Upper lobe of left lung (tissue), 6 donors: ENCODE results near the gene C3orf18. TPM values are rescaled to one million over a fixed set of nuclear protein-coding genes. Genes with fewer than 3 reads are reported as not detected.

Source experiments
- ATAC-seq, 2 donors: fragments of 200-7000 bp; cut with Tn5 transposase; one replicate each; pipeline ENCODE4 v1.9.1; 2022; ENCODE audit warnings: mild to moderate bottlenecking in 2 of 2, moderate library complexity in 2 of 2; ENCODE audit not compliant: low FRiP score in 2 of 2
- DNase-seq, 2 donors: peaks; one replicate each; pipeline ENCODE4 v3.0.0-alpha.2; 2019 to 2020
- H3K27ac ChIP-seq, 4 donors: fragments of 200-600 bp; sonication (generic); one replicate each; pipeline ENCODE4 v1.5.1; 2016 to 2019
- H3K27me3 ChIP-seq, 4 donors: fragments of 200-600 bp; sonication (generic); one replicate each; pipeline ENCODE4 v1.5.1; 2017 to 2019
- H3K36me3 ChIP-seq, 4 donors: fragments of 200-600 bp; sonication (generic); one replicate each; pipeline ENCODE4 v1.5.1; 2016 to 2019
- H3K4me1 ChIP-seq, 4 donors: fragments of 200-600 bp; sonication (generic); one replicate each; pipeline ENCODE4 v1.5.1; 2018 to 2019
- H3K4me3 ChIP-seq, 4 donors: fragments of 200-600 bp; sonication (generic); one replicate each; pipeline ENCODE4 v1.5.1; 2017 to 2019; ENCODE audit warnings: mild to moderate bottlenecking in 2 of 4, moderate library complexity in 1 of 4
- H3K9me3 ChIP-seq, 4 donors: fragments of 200-600 bp; sonication (generic); one replicate each; pipeline ENCODE4 v1.5.1; 2018 to 2019
- CTCF ChIP-seq, 6 experiments: fragments of 450-650 bp in 4 of 6; fragments of 200-600 bp in 2 of 6; sonication (generic) in 2 of 6; IDR thresholded peaks; one replicate each; pipeline ENCODE4 v1.5.1; 2016 to 2019; ENCODE audit warnings: antibody characterized with exemption in 6 of 6
- EP300 ChIP-seq, 4 donors: sonication (generic); formaldehyde crosslinking; IDR thresholded peaks; one replicate each; pipeline ENCODE4 v1.5.1; 2017; ENCODE audit warnings: antibody characterized with exemption in 4 of 4, control low read depth in 2 of 4
- POLR2A ChIP-seq, 4 donors: fragments of 450-650 bp; IDR thresholded peaks; one replicate each; pipeline ENCODE4 v1.5.1; 2016 to 2017; ENCODE audit warnings: antibody characterized with exemption in 4 of 4, mild to moderate bottlenecking in 2 of 4
- POLR2AphosphoS5 ChIP-seq, 2 donors: sonication (generic); formaldehyde crosslinking; IDR thresholded peaks; one replicate each; pipeline ENCODE4 v1.5.1; 2017; ENCODE audit warnings: antibody characterized with exemption in 2 of 2
- WGBS, 2 donors: methylation state at CpG; one replicate each; pipeline ENCODE4 v1.1.5; 2017 to 2018; 5-methylcytosine and 5-hydroxymethylcytosine counted together
- total RNA-seq, 6 donors: library from RNA; depleted of rRNA in 4 of 6; stranded (reverse); fragments of >200 nt in 4 of 6; gene quantifications; one replicate each; pipeline versions ENCODE4 v1.1.0 to v1.2.1, GENCODE V29; 2016 to 2021
- donor health status: DM: no; HTN: no; CAD: no; lungs with moderate emphysema.
- donor health status: DM: no; HTN: yes; CAD: no; lungs with severe emphysema.

C3orf18 gene
- total RNA-seq, 6 donors from 2014 or later = 4.7 to 7.5 (median 5.7) TPM

DNA sequence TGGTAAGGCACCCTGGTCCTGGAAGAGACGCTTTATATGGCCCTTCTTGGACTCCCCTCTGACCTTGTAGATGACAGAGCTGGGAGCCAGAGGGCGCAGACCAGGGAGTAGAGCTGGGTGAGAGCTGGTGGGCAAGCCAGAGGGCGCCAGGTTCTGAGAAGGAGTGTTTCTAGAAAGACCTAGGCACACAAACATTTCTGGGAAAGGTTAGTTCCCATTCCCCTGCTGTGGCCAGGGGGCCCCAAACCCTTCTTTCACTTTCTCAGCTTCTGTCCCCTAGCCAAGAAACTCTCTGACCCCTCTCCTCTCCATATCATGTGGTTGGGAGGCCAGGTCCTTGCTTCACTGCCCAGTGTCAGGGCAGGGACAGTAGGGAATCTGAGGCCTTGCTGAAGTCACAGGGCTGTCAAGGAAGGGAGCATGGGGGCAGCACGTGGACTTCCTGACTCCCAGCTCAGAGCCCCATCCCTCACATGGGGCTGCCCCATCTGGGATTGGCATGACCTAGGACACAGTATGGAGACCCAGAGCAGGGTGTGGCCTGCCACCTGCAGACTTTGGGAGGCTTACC lies 5.3 kb upstream of the C3orf18 start:
- Histone ChIP-seq H3K4me3 (no peak overlapping the region), H3K36me3 (peaks cover 0 to 31% (median 10%) of the 10 kb centered on the region in 4 donors), H3K4me1 (peaks cover 29 to 56% (median 52%) of the 10 kb centered on the region in 4 donors), H3K27ac (peak overlapping the region in 3 of 4 donors; percentile 63 to 79 (median 71)), H3K27me3 (no peaks in the 10 kb centered on the region), H3K9me3 (no peaks in the 10 kb centered on the region)
- ATAC-seq = no peak
- TF ChIP-seq POLR2A (IDR thresholded peaks at IDR 0.05) (no peak), EP300 (IDR thresholded peaks at IDR 0.05) (no peak), POLR2AphosphoS5 (IDR thresholded peaks at IDR 0.05) (no peak), CTCF (IDR thresholded peaks at IDR 0.05) (no peak)
- WGBS, 2 donors = 83 to 96% methylated on average over 3 to 4 of the region's 4 CpGs
- DNase-seq = no peak

GRCh38 chr3:50572158-50572557 lies 4.6 kb upstream of the C3orf18 start:
- DNase-seq (peak in 1 of 2 donors; percentile 84), ATAC-seq (peak; percentile 52 to 73)
- no peaks in the 10 kb centered on the region for H3K9me3 ChIP-seq
- TF ChIP-seq POLR2A (IDR thresholded peaks at IDR 0.05) = no peak
- TF ChIP-seq CTCF (IDR thresholded peaks at IDR 0.05) = peak; percentile 89 to 97 (median 94)
- TF ChIP-seq EP300 (IDR thresholded peaks at IDR 0.05) = no peak
- peak in 1 of 2 donors; percentile 15 for TF ChIP-seq POLR2AphosphoS5 (IDR thresholded peaks at IDR 0.05)
- 0 to 29% methylated on average over 1 of the region's 1 CpG for WGBS, 2 donors
- peaks cover 33 to 61% (median 56%) of the 10 kb centered on the region in 4 donors for H3K4me1 ChIP-seq
- H3K36me3 ChIP-seq = peaks cover 0 to 23% (median 6%) of the 10 kb centered on the region in 4 donors
- H3K4me3 ChIP-seq = no peak overlapping the region
- H3K27me3 ChIP-seq = no peaks in the 10 kb centered on the region
- peak overlapping the region in 3 of 4 donors; percentile 63 to 79 (median 71) for H3K27ac ChIP-seq

- peaks cover 39 to 67% (median 63%) of the 10 kb centered on the region in 4 donors for H3K4me1 ChIP-seq
- no peak for ATAC-seq
Observed at GRCh38 chr3:50571486-50571885, 3.9 kb upstream of the C3orf18 start.

GRCh38 chr3:50570508-50571279 lies 3.1 kb upstream of the C3orf18 start:
- ATAC-seq (no peak), DNase-seq (no peak)
- Histone ChIP-seq H3K36me3 (peaks cover 0 to 14% (median 0%) of the 10 kb centered on the region in 4 donors), H3K4me1 (peaks cover 39 to 68% (median 63%) of the 10 kb centered on the region in 4 donors), H3K4me3 (peak overlapping the region in 1 of 4 donors; percentile 78), H3K9me3 (no peaks in the 10 kb centered on the region), H3K27ac (peak overlapping the region in 2 of 4 donors; percentile 81 to 88), H3K27me3 (no peaks in the 10 kb centered on the region)
- TF ChIP-seq EP300 (IDR thresholded peaks at IDR 0.05) = no peak
- WGBS, 2 donors = 87 to 89% methylated on average over 4 to 5 of the region's 5 CpGs

More at GRCh38 chr3:50571486-50571885, 3.9 kb upstream of the C3orf18 start:
- Histone ChIP-seq H3K4me3 (no peak overlapping the region), H3K36me3 (peaks cover 0 to 18% (median under 1%) of the 10 kb centered on the region in 4 donors), H3K9me3 (no peaks in the 10 kb centered on the region), H3K27ac (peak overlapping the region in 2 of 4 donors; percentile 71 to 79), H3K27me3 (no peaks in the 10 kb centered on the region)
- TF ChIP-seq POLR2A (IDR thresholded peaks at IDR 0.05) (no peak), POLR2AphosphoS5 (IDR thresholded peaks at IDR 0.05) (no peak), EP300 (IDR thresholded peaks at IDR 0.05) (no peak), CTCF (IDR thresholded peaks at IDR 0.05) (no peak)
- no peak for DNase-seq
- 78% methylated on average over 4 of the region's 4 CpGs; no CpG with 5 or more reads in 1 of the 2 donors for WGBS, 2 donors
